T follicular helper cell (primary cell): ENCODE results near the gene MYEF2.

Experiments
- DNase-seq: peaks from one replicate; pipeline ENCODE4 v3.0.0-alpha.2; 2020; ENCODE audit warnings: low read depth
- total RNA-seq, 2 experiments: gene quantifications; one replicate each; lab custom pipeline; 2026; lab: John Stamatoyannopoulos, UW

Gene MYEF2
- total RNA-seq, result 5.6 to 9.2 reads per million in 2 experiments

- DNase-seq, result peak; percentile 54
These were observed at the start of gene MYEF2 for GRCh38 chr15:48177766-48178647. MYEF2 (minus strand) TSS chr15:48178295; CDS start chr15:48178237, 58 bp downstream.

- no peak for DNase-seq
These were observed 47.7 kb upstream of the MYEF2 start for GRCh38 chr15:48225771-48226170.

GRCh38 chr15:48222627-48223026, 44.5 kb upstream of the MYEF2 start:
- DNase-seq, result no peak

- DNase-seq, result no peak
These were observed 43.8 kb upstream of the MYEF2 start for GRCh38 chr15:48221885-48222284.

GRCh38 chr15:48221261-48221660, 43.2 kb upstream of the MYEF2 start:
- no peak for DNase-seq

GRCh38 chr15:48205981-48206380, 27.9 kb upstream of the MYEF2 start, which contains the start of gene SLC12A1:
SLC12A1 (plus strand) TSS chr15:48206302; CDS start chr15:48207720, 1,418 bp downstream.
- no peak for DNase-seq

GRCh38 chr15:48202068-48202467, 24.0 kb upstream of the MYEF2 start:
- DNase-seq, result no peak

- DNase-seq, result no peak
These were observed 13.6 kb upstream of the MYEF2 start, which contains the start of gene CTXN2 for GRCh38 chr15:48191574-48192225. CTXN2 (plus strand) TSS chr15:48191665; CDS start chr15:48201301, 9,636 bp downstream.

- DNase-seq, result peak; percentile 3
These were observed 13.0 kb upstream of the MYEF2 start for GRCh38 chr15:48190932-48191573.

- DNase-seq, result no peak
These were observed 8.2 kb upstream of the MYEF2 start for GRCh38 chr15:48186271-48186670.

GRCh38 chr15:48185529-48185928, 7.4 kb upstream of the MYEF2 start:
- DNase-seq, result no peak

- no peak for DNase-seq
These were observed 4.7 kb upstream of the MYEF2 start for GRCh38 chr15:48182749-48183148.

- DNase-seq, result no peak
These were observed 495 bp upstream of the MYEF2 start for GRCh38 chr15:48178648-48178931.

GRCh38 chr15:48177383-48177765, 721 bp downstream of the MYEF2 start:
- DNase-seq, result no peak

- DNase-seq, result no peak
These were observed 1.1 kb downstream of the MYEF2 start for GRCh38 chr15:48176957-48177356.

- DNase-seq, result no peak
These were observed 2.0 kb downstream of the MYEF2 start for GRCh38 chr15:48176112-48176511.

- no peak for DNase-seq
These were observed 3.0 kb downstream of the MYEF2 start for GRCh38 chr15:48175126-48175525.

- no peak for DNase-seq
These were observed 7.1 kb downstream of the MYEF2 start for GRCh38 chr15:48170981-48171380.

- DNase-seq, result no peak
These were observed 9.5 kb downstream of the MYEF2 start for GRCh38 chr15:48168616-48169015.

- DNase-seq, result no peak
These were observed 24.6 kb downstream of the MYEF2 start for GRCh38 chr15:48153526-48153925.

GRCh38 chr15:48149858-48150257, 28.2 kb downstream of the MYEF2 start:
- DNase-seq, result no peak

GRCh38 chr15:48147358-48147757, 30.7 kb downstream of the MYEF2 start:
- DNase-seq, result no peak

- no peak for DNase-seq
These were observed 32.2 kb downstream of the MYEF2 start for GRCh38 chr15:48145923-48146322.
